NCI-H748 treated with DMSO at 0.1 percent for 48 hours (cell line): Measurements from ENCODE around the gene LAMA3.

ENCODE experiments used
- DNase-seq: peaks from one replicate; lab custom pipeline; 2025; lab: John Stamatoyannopoulos, UW

Gene LAMA3

GRCh38 chr18:23908827-23909226, 219.6 kb downstream of the LAMA3 start:
- no peak for DNase-seq

GRCh38 chr18:23910032-23910431, 220.8 kb downstream of the LAMA3 start:
- no peak for DNase-seq

GRCh38 chr18:23912356-23912755, 223.1 kb downstream of the LAMA3 start:
- DNase-seq = no peak

GRCh38 chr18:23916338-23916737, 227.1 kb downstream of the LAMA3 start:
- no peak for DNase-seq

- DNase-seq = peak; percentile 81
Observed at GRCh38 chr18:23918395-23919032, 229.3 kb downstream of the LAMA3 start.

GRCh38 chr18:23920054-23920453, 230.8 kb downstream of the LAMA3 start:
- DNase-seq = no peak

GRCh38 chr18:23921716-23922285, 232.5 kb downstream of the LAMA3 start:
- DNase-seq = no peak

- DNase-seq = no peak
Observed at GRCh38 chr18:23922939-23923338, 233.7 kb downstream of the LAMA3 start.

- no peak for DNase-seq
Observed at GRCh38 chr18:23924813-23925212, 235.6 kb downstream of the LAMA3 start.

- peak; percentile 18 for DNase-seq
Observed at GRCh38 chr18:23926571-23926970, 237.3 kb downstream of the LAMA3 start.

- DNase-seq = no peak
Observed at GRCh38 chr18:23927821-23928746, 238.8 kb downstream of the LAMA3 start.

GRCh38 chr18:23929362-23929930, 240.2 kb downstream of the LAMA3 start:
- DNase-seq = no peak

GRCh38 chr18:23930002-23930401, 240.7 kb downstream of the LAMA3 start:
- no peak for DNase-seq

GRCh38 chr18:23932385-23933067, 243.3 kb downstream of the LAMA3 start:
- DNase-seq = no peak

- DNase-seq = no peak
Observed at GRCh38 chr18:23933407-23933806, 244.2 kb downstream of the LAMA3 start.

- DNase-seq = no peak
Observed at GRCh38 chr18:23934252-23934651, 245.0 kb downstream of the LAMA3 start.

- DNase-seq = no peak
Observed at GRCh38 chr18:23934863-23935262, 245.6 kb downstream of the LAMA3 start.

GRCh38 chr18:23935804-23936203, 246.6 kb downstream of the LAMA3 start:
- DNase-seq = no peak

GRCh38 chr18:23936381-23936958, 247.2 kb downstream of the LAMA3 start:
- DNase-seq = no peak

- DNase-seq = no peak
Observed at GRCh38 chr18:23938043-23938756, 248.9 kb downstream of the LAMA3 start.

- no peak for DNase-seq
Observed at GRCh38 chr18:23938901-23939341, 249.7 kb downstream of the LAMA3 start.
